K562 (cell line): Measurements from ENCODE around the gene KCNQ2. TPM values are rescaled to one million over a fixed set of nuclear protein-coding genes. Genes with fewer than 3 reads are reported as not detected.

ENCODE experiments used
- ATAC-seq: fragments of 200-7000 bp; cut with Tn5 transposase; 3 replicates; pipeline ENCODE4 v1.9.1; 2020; ENCODE audit warnings: moderate library complexity
- BruUV-seq: library from RNA; stranded (reverse); fragments of 400-500 nt; replicated peaks from 2 replicates; lab custom pipeline; 2021; lab: Mats Ljungman, UMichigan
- CTCF ChIA-PET: fragments of 300-600 bp; formaldehyde crosslinking; extraction: SDS; loops from one replicate; lab custom pipeline; 2021; ENCODE audit warnings: low intra/inter-chr PET ratio; lab: Yijun Ruan, JAX
- POLR2A ChIA-PET: fragments of 300-600, 350-650 bp; sonication (Branson Sonifier 250); formaldehyde crosslinking; extraction: SDS; loops from one replicate; lab custom pipeline; 2021; ENCODE audit warnings: antibody characterized with exemption, inconsistent platforms; lab: Yijun Ruan, JAX
- DNase-seq, 4 experiments: peaks; one replicate each; pipeline versions ENCODE4 v3.0.0 to v3.0.0-alpha.2; 2011 to 2018; ENCODE audit warnings: low spot score in 3 of 4, mixed read lengths in 3 of 4; ENCODE audit errors: extremely low read depth in 1 of 4
- FAIRE-seq: peaks from 2 replicates; lab custom pipeline; 2011; peaks lifted over from hg19 to GRCh38; lab: Jason Lieb, UNC
- H2AFZ ChIP-seq: 2 replicates; pipeline ENCODE4 v1.6.0; 2011; ENCODE audit warnings: low read depth, low read length, control low read depth, inconsistent platforms
- H3K27ac ChIP-seq: fragments of 200-600 bp; 3 replicates; pipeline ENCODE4 v1.8.0; 2011; ENCODE audit warnings: low read depth, mild to moderate bottlenecking, control low read depth, inconsistent platforms, low read length, moderate library complexity, mixed read lengths; ENCODE audit errors: extremely low read depth
- H3K27me3 ChIP-seq, 2 experiments: fragments of 300-600 bp in 1 of 2; 2 replicates in 1 of 2; 3 replicates in 1 of 2; pipeline versions ENCODE4 v1.6.0 to v1.8.0; 2011; ENCODE audit warnings: inconsistent platforms in 2 of 2, low read length in 2 of 2, mild to moderate bottlenecking in 1 of 2, mixed read lengths in 1 of 2, moderate library complexity in 1 of 2; ENCODE audit not compliant: control insufficient read depth in 2 of 2, insufficient read depth in 2 of 2
- H3K36me3 ChIP-seq: fragments of 300-600 bp; 3 replicates; pipeline ENCODE4 v1.8.0; 2011; ENCODE audit warnings: mild to moderate bottlenecking, low read length, inconsistent platforms; ENCODE audit not compliant: control insufficient read depth, insufficient read depth
- H3K4me1 ChIP-seq, 2 experiments: fragments of 200-600 bp in 1 of 2; replicated peaks in 1 of 2; 2 replicates in 1 of 2; 3 replicates in 1 of 2; pipeline versions ENCODE4 v1.5.1 to v1.8.0; 2011; ENCODE audit warnings: inconsistent platforms in 2 of 2, low read length in 2 of 2, mild to moderate bottlenecking in 1 of 2, mixed read lengths in 1 of 2, moderate library complexity in 1 of 2; ENCODE audit not compliant: control insufficient read depth in 2 of 2, insufficient read depth in 2 of 2
- H3K4me2 ChIP-seq: 2 replicates; pipeline ENCODE4 v1.6.1; 2011; ENCODE audit warnings: low read length, control low read depth, inconsistent platforms, mixed read lengths; ENCODE audit not compliant: insufficient read depth
- H3K4me3 ChIP-seq: fragments of 200-600 bp; sonication (generic), shearing (Covaris generic); 2 replicates; pipeline ENCODE4 v1.5.1; 2016; ENCODE audit warnings: control low read depth, inconsistent platforms
- H3K79me2 ChIP-seq: fragments of 200-600 bp; 3 replicates; pipeline ENCODE4 v1.8.0; 2011; ENCODE audit warnings: low read length, inconsistent platforms; ENCODE audit not compliant: control insufficient read depth, insufficient read depth
- H3K9ac ChIP-seq, 2 experiments: 2 replicates each; pipeline versions ENCODE4 v1.6.0 to v1.6.1; 2011; ENCODE audit warnings: low read depth in 2 of 2, low read length in 2 of 2, control low read depth in 1 of 2, inconsistent platforms in 1 of 2, mild to moderate bottlenecking in 1 of 2, mixed read lengths in 1 of 2; ENCODE audit not compliant: insufficient read depth in 1 of 2
- H3K9me1 ChIP-seq: one replicate; pipeline ENCODE4 v1.6.0; 2011; ENCODE audit warnings: inconsistent platforms, mild to moderate bottlenecking, low read length, moderate library complexity; ENCODE audit not compliant: control insufficient read depth, insufficient read depth
- H3K9me3 ChIP-seq: replicated peaks from 2 replicates; pipeline ENCODE4 v1.5.1; 2011; ENCODE audit warnings: low read depth, low read length, inconsistent platforms; ENCODE audit not compliant: control insufficient read depth, insufficient read depth
- H4K20me1 ChIP-seq: replicated peaks from 2 replicates; pipeline ENCODE4 v1.6.1; 2011; ENCODE audit warnings: low read length, inconsistent platforms, mixed read lengths; ENCODE audit not compliant: control insufficient read depth, insufficient read depth
- HNRNPH1 ChIP-seq: fragments of 200-400 bp; formaldehyde crosslinking; optimal IDR thresholded peaks from 2 replicates; pipeline ENCODE3; 2017; ENCODE audit warnings: low read depth, mild to moderate bottlenecking, low read length, moderate library complexity
- MIER1 ChIP-seq: fragments of 450-650 bp; IDR thresholded peaks from 2 replicates; pipeline ENCODE4 v1.6.1; 2016; ENCODE audit warnings: antibody characterized with exemption, mild to moderate bottlenecking, low read depth
- POLR2AphosphoS2 ChIP-seq: IDR thresholded peaks from 2 replicates; pipeline ENCODE4 v1.6.1; 2012; ENCODE audit warnings: low read length, improper control_type of control experiment
- SNRNP70 ChIP-seq: fragments of 200-400 bp; formaldehyde crosslinking; optimal IDR thresholded peaks from 2 replicates; pipeline ENCODE3; 2017; ENCODE audit warnings: low read depth, low read length
- TEAD1 ChIP-seq, 2 experiments: fragments of 450-650 bp in 1 of 2; sonication (generic) in 1 of 2; formaldehyde crosslinking; IDR thresholded peaks; 2 replicates each; pipeline versions ENCODE4 v1.4.0 to v1.8.0; 2020 to 2022; ENCODE audit warnings: mild to moderate bottlenecking in 2 of 2, missing genetic modification reagents in 1 of 2
- WGBS: fragments of 100-300 bp; shearing (Covaris generic); methylation state at CpG from one replicate; pipeline ENCODE4 v1.1.6; 2016; ENCODE audit warnings: low coverage, mixed read lengths; ENCODE audit not compliant: insufficient coverage; ENCODE audit errors: missing lambda C conversion rate; 5-methylcytosine and 5-hydroxymethylcytosine counted together
- in situ Hi-C: fragments of 300-500 bp; cut with MboI; formaldehyde crosslinking; loops from 4 replicates; pipeline ENCODE4 v1.15.0; 2018; ENCODE audit warnings: inconsistent platforms, mixed read lengths
- intact Hi-C: fragments of 100-400 bp; cut with micrococcal nuclease; formaldehyde crosslinking; loops from 2 replicates; pipeline ENCODE4 v1.14.2; 2022
- polyA plus RNA-seq, 8 experiments: library from polyadenylated mRNA; depleted of rRNA in 4 of 8; stranded (reverse) in 5 of 8; unstranded in 3 of 8; fragments of >200 nt; fragmentation: Nextera tagmentation in 2 of 8; fragmentation: Illumina TruSeq in 1 of 8; extraction: Ambion mirVana in 2 of 8; extraction: Trizol in 1 of 8; gene quantifications; 2 replicates each; pipeline versions ENCODE4 v1.2.1 to v1.2.3, GENCODE V29; 2011 to 2014; ENCODE audit warnings: inconsistent platforms in 1 of 8, missing spikeins in 1 of 8
- total RNA-seq, 7 experiments: library from RNA; depleted of rRNA in 6 of 7; stranded (reverse); fragments of >200 nt in 6 of 7; fragmentation: Illumina TruSeq in 2 of 7; extraction: Trizol in 2 of 7; gene quantifications; 2 replicates each; pipeline versions ENCODE4 v1.2.1 to v1.2.3, GENCODE V29; 2011 to 2021; ENCODE audit warnings: low replicate concordance in 1 of 7
- TF ChIP-seq, protein P1 (sequence below), 2 experiments: fragments of 200-800 bp in 1 of 2; sonication (Bioruptor generic) in 1 of 2; sonication (generic) in 1 of 2; formaldehyde crosslinking in 1 of 2; IDR thresholded peaks in 1 of 2; conservative IDR thresholded peaks in 1 of 2; 2 replicates each; pipeline versions ENCODE4 v1.5.0 to v1.6.1; 2016 to 2020; ENCODE audit warnings: missing compliant biosample characterization in 1 of 2, missing genetic modification characterization in 1 of 2, missing genetic modification reagents in 1 of 2
- TF ChIP-seq, protein P2 (sequence below): sonication (generic); formaldehyde crosslinking; IDR thresholded peaks from 2 replicates; pipeline ENCODE4 v1.8.1; 2023; ENCODE audit warnings: mild to moderate bottlenecking, missing genetic modification reagents
- TF ChIP-seq, protein P3 (sequence below): sonication (generic); formaldehyde crosslinking; IDR thresholded peaks from 2 replicates; pipeline ENCODE4 v1.8.0; 2023; ENCODE audit warnings: missing genetic modification reagents, mild to moderate bottlenecking, borderline replicate concordance
- TF ChIP-seq, protein P4 (sequence below): fragments of 250-450 bp; sonication (Bioruptor Pico); IDR thresholded peaks from 2 replicates; pipeline ENCODE4 v1.9.0; 2021; ENCODE audit warnings: mild to moderate bottlenecking

The KCNQ2 gene
- total and polyA plus RNA-seq, 9 of the 15 experiments (the other 6 are each of a cell fraction or from before 2014, with no cell fraction given): 0.13 to 0.16 TPM; not detected in 7

DNA sequence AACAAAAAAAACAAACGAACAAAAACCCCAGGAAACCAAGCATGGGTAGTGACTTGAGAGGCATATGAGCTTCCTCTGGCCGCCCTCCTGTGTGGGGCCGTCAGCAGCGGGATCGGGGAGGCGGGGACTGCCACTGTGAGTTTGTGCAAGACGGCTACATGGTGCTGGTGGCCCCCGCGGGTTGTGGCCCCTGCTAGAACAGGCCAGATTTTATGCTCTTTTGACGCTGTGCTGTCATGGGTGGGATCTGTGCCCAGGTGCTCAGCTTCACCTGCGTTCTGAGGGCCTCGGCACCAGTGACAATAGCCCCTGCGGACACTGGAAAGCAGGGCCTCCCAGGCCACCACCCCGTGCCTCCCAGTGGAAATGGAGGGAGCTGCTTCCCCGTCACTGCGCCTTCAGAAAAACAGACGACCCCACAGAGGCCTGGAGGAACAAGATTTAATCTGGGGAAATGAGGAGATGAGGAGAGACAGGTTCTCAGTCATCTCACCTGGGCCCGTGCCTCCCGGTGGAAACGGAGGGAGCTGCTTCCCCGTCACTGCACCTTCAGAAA is 4.7 kb upstream of the KCNQ2 start (continued):
- TF ChIP-seq, protein P1, sequence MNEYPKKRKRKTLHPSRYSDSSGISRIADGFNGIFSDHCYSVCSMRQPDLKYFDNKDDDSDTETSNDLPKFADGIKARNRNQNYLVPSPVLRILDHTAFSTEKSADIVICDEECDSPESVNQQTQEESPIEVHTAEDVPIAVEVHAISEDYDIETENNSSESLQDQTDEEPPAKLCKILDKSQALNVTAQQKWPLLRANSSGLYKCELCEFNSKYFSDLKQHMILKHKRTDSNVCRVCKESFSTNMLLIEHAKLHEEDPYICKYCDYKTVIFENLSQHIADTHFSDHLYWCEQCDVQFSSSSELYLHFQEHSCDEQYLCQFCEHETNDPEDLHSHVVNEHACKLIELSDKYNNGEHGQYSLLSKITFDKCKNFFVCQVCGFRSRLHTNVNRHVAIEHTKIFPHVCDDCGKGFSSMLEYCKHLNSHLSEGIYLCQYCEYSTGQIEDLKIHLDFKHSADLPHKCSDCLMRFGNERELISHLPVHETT (CRISPR knock-in tag; conservative IDR thresholded peaks at IDR 0.05 in 1 of 2, IDR thresholded peaks at IDR 0.05 in 1 of 2): no peak
- TF ChIP-seq, protein P2, sequence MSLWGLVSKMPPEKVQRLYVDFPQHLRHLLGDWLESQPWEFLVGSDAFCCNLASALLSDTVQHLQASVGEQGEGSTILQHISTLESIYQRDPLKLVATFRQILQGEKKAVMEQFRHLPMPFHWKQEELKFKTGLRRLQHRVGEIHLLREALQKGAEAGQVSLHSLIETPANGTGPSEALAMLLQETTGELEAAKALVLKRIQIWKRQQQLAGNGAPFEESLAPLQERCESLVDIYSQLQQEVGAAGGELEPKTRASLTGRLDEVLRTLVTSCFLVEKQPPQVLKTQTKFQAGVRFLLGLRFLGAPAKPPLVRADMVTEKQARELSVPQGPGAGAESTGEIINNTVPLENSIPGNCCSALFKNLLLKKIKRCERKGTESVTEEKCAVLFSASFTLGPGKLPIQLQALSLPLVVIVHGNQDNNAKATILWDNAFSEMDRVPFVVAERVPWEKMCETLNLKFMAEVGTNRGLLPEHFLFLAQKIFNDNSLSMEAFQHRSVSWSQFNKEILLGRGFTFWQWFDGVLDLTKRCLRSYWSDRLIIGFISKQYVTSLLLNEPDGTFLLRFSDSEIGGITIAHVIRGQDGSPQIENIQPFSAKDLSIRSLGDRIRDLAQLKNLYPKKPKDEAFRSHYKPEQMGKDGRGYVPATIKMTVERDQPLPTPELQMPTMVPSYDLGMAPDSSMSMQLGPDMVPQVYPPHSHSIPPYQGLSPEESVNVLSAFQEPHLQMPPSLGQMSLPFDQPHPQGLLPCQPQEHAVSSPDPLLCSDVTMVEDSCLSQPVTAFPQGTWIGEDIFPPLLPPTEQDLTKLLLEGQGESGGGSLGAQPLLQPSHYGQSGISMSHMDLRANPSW (CRISPR knock-in tag): no peak

DNA sequence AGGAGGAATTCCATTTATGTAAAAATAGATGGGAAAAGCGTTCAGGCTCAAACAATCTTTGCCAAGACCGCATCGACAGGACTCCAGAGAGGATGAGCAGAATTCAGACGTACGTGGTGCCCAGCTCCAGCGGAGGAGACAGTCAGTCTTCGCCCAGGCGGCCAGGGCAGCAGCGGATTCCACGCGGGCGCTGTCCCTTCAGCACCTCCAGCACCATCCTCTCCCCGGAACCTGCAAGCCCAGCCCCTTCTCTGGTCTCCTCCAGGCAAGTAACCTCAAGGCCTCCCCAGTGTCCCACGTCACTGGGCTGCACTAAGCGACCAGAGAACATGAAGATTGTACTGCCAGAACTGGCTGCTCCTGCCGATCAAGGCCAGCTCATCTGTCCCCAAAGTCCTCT is 2.8 kb upstream of the KCNQ2 start:
- H3K4me3 ChIP-seq: no peak overlapping the region
- intact Hi-C loops (no loop called here), in situ Hi-C loops (no loop called here)
- ChIA-PET CTCF (no interaction called here), POLR2A (no interaction called here)
- H4K20me1 ChIP-seq: peaks cover 20% of the 10 kb centered on the region; the same call in 1 of the 2 replicates
- BruUV-seq: no TSS peak
- H3K9me3 ChIP-seq: no peaks in the 10 kb centered on the region
- H3K9ac ChIP-seq: no peak overlapping the region
- H3K36me3 ChIP-seq: no peaks in the 10 kb centered on the region
- DNase-seq (peak; percentile 36 to 64 (median 52)), FAIRE-seq (no peak), ATAC-seq (peak; percentile 71)
- no peaks in the 10 kb centered on the region for H3K9me1 ChIP-seq
- no peak overlapping the region for H3K27ac ChIP-seq
- 1% methylated on average over 15 of the region's 16 CpGs for WGBS
- H3K4me2 ChIP-seq: no peak overlapping the region
- H3K4me1 ChIP-seq: peaks cover 0 to 29% of the 10 kb centered on the region in 2 experiments; a peak in 2 of 5 replicates
- no peaks in the 10 kb centered on the region for H3K79me2 ChIP-seq
- no peak overlapping the region for H2AFZ ChIP-seq
- peaks cover 18 to 81% of the 10 kb centered on the region in 2 experiments; a peak in 4 of 5 replicates for H3K27me3 ChIP-seq
- TF ChIP-seq TEAD1 (CRISPR knock-in tag; IDR thresholded peaks at IDR 0.05): 0 out of 4 replicates have a peak, but pooled peaks of 1 of the 2 experiments have one; percentile 33
- TF ChIP-seq POLR2AphosphoS2: no peak
- TF ChIP-seq, protein P3, sequence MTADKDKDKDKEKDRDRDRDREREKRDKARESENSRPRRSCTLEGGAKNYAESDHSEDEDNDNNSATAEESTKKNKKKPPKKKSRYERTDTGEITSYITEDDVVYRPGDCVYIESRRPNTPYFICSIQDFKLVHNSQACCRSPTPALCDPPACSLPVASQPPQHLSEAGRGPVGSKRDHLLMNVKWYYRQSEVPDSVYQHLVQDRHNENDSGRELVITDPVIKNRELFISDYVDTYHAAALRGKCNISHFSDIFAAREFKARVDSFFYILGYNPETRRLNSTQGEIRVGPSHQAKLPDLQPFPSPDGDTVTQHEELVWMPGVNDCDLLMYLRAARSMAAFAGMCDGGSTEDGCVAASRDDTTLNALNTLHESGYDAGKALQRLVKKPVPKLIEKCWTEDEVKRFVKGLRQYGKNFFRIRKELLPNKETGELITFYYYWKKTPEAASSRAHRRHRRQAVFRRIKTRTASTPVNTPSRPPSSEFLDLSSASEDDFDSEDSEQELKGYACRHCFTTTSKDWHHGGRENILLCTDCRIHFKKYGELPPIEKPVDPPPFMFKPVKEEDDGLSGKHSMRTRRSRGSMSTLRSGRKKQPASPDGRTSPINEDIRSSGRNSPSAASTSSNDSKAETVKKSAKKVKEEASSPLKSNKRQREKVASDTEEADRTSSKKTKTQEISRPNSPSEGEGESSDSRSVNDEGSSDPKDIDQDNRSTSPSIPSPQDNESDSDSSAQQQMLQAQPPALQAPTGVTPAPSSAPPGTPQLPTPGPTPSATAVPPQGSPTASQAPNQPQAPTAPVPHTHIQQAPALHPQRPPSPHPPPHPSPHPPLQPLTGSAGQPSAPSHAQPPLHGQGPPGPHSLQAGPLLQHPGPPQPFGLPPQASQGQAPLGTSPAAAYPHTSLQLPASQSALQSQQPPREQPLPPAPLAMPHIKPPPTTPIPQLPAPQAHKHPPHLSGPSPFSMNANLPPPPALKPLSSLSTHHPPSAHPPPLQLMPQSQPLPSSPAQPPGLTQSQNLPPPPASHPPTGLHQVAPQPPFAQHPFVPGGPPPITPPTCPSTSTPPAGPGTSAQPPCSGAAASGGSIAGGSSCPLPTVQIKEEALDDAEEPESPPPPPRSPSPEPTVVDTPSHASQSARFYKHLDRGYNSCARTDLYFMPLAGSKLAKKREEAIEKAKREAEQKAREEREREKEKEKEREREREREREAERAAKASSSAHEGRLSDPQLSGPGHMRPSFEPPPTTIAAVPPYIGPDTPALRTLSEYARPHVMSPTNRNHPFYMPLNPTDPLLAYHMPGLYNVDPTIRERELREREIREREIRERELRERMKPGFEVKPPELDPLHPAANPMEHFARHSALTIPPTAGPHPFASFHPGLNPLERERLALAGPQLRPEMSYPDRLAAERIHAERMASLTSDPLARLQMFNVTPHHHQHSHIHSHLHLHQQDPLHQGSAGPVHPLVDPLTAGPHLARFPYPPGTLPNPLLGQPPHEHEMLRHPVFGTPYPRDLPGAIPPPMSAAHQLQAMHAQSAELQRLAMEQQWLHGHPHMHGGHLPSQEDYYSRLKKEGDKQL (CRISPR knock-in tag): no peak
- TF ChIP-seq HNRNPH1: no peak
- TF ChIP-seq, protein P4, sequence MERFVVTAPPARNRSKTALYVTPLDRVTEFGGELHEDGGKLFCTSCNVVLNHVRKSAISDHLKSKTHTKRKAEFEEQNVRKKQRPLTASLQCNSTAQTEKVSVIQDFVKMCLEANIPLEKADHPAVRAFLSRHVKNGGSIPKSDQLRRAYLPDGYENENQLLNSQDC (CRISPR knock-in tag): no peak
- peak; percentile 78 for TF ChIP-seq MIER1
- no peak for TF ChIP-seq SNRNP70
